Transverse colon (tissue), 4 donors: Measurements from ENCODE around the gene SEC22A. TPM values are rescaled to one million over a fixed set of nuclear protein-coding genes. Genes with fewer than 3 reads are reported as not detected.
"Not testable (repeated sequence)": the region's sequence is repeated elsewhere in the genome, so short reads cannot be mapped to it uniquely, and the experiment has no call there.

Experiments
- DNase-seq: peaks from one replicate; pipeline ENCODE4 v3.0.0-alpha.2; 2019
- H3K27ac ChIP-seq, 4 donors: fragments of 200-600 bp; sonication (generic); 2 replicates each; pipeline ENCODE4 v1.5.1; 2016 to 2018; ENCODE audit warnings: inconsistent platforms in 4 of 4
- H3K27me3 ChIP-seq: fragments of 200-600 bp; sonication (generic); 2 replicates; pipeline ENCODE4 v1.5.1; 2017; ENCODE audit warnings: inconsistent platforms
- H3K36me3 ChIP-seq, 4 donors: fragments of 200-600 bp; sonication (generic); 2 replicates each; pipeline ENCODE4 v1.5.1; 2017 to 2019; ENCODE audit warnings: inconsistent platforms in 4 of 4
- H3K4me1 ChIP-seq, 4 donors: fragments of 200-600 bp; sonication (generic); 2 replicates each; pipeline ENCODE4 v1.5.1; 2017 to 2020; ENCODE audit warnings: inconsistent platforms in 4 of 4
- H3K4me3 ChIP-seq, 4 donors: fragments of 200-600 bp; sonication (generic); 1 replicate in 1 of 4; 2 replicates in 3 of 4; pipeline versions ENCODE4 v1.5.1 to v1.6.1; 2017 to 2019; ENCODE audit warnings: inconsistent platforms in 4 of 4
- H3K9me3 ChIP-seq, 2 donors: fragments of 200-600 bp; sonication (generic); 2 replicates each; pipeline ENCODE4 v1.5.1; 2017 to 2019; ENCODE audit warnings: inconsistent platforms in 2 of 2
- EP300 ChIP-seq: sonication (generic); formaldehyde crosslinking; IDR thresholded peaks from one replicate; pipeline ENCODE4 v1.6.1; 2017; ENCODE audit warnings: antibody characterized with exemption, low read depth
- POLR2A ChIP-seq: fragments of 450-650 bp; IDR thresholded peaks from one replicate; pipeline ENCODE4 v1.6.1; 2016; ENCODE audit warnings: antibody characterized with exemption, mild to moderate bottlenecking, moderate library complexity
- POLR2AphosphoS5 ChIP-seq, 3 donors: sonication (generic); formaldehyde crosslinking; IDR thresholded peaks; one replicate each; pipeline ENCODE4 v1.6.1; 2016; ENCODE audit warnings: antibody characterized with exemption in 3 of 3
- WGBS, 2 donors: methylation state at CpG; one replicate each; pipeline ENCODE4 v1.1.5; 2018; ENCODE audit warnings: low coverage in 1 of 2; 5-methylcytosine and 5-hydroxymethylcytosine counted together
- in situ Hi-C, 4 donors: fragments of 200-750 bp; cut with MboI; loops; one replicate each; pipeline versions ENCODE4 v1.15.0 to v1.15.1; 2017; ENCODE audit warnings: low sequenced_read_pairs in 3 of 4, low pct_ligation_motif_present in 1 of 4, low pct_unique_long_range_greater_than_20kb in 1 of 4
- intact Hi-C: fragments of 100-400 bp; cut with DNase I; formaldehyde crosslinking; loops from one replicate; pipeline ENCODE4 v1.15.1; 2023; ENCODE audit warnings: low total_unique reads
- total RNA-seq, 4 donors: library from RNA; depleted of rRNA; stranded (reverse); fragments of >200 nt; gene quantifications; one replicate each; pipeline ENCODE4 v1.1.0, GENCODE V29; 2016
- TF ChIP-seq, protein P1 (sequence below), 5 experiments: fragments of 200-600 bp in 3 of 5; fragments of 450-650 bp in 2 of 5; sonication (generic) in 3 of 5; IDR thresholded peaks; 1 replicate in 2 of 5; 2 replicates in 3 of 5; pipeline ENCODE4 v1.5.1; 2016 to 2017; ENCODE audit warnings: antibody characterized with exemption in 5 of 5, inconsistent platforms in 3 of 5, mild to moderate bottlenecking in 2 of 5, moderate library complexity in 1 of 5

SEC22A gene
- total RNA-seq, 4 donors from 2014 or later, result 4.5 to 33.8 (median 17.6) TPM

DNA sequence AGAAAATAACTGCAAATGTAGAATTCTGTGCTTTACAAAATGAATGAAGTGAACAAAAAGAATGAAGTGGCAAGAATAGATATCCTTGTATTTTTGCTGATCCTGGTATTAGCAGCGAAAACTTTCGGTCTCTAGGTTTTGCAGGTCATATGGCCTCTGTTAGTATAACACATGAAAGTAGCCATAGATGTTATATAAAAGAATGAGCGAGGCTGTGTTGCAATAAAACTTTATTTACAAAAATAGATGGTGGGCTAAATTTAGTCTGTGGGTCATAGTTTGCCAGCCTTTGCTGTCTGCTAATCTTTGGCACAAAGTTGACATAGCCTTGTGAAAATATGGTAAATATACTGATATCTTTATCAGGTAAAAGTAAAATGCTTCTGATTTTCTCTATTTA lies 35.2 kb downstream of the SEC22A start:
- H3K27me3 ChIP-seq, result no peaks in the 10 kb centered on the region
- H3K9me3 ChIP-seq, result no peaks in the 10 kb centered on the region
- H3K27ac ChIP-seq, result no peak overlapping the region
- DNase-seq, result no peak
- in situ Hi-C loops (no loop called here), intact Hi-C loops (no loop called here)
- WGBS, 2 donors, result 80 to 92% methylated on average over 1 to 3 of the region's 3 CpGs
- no peak for TF ChIP-seq EP300
- no peak for TF ChIP-seq POLR2A
- TF ChIP-seq, protein P1, sequence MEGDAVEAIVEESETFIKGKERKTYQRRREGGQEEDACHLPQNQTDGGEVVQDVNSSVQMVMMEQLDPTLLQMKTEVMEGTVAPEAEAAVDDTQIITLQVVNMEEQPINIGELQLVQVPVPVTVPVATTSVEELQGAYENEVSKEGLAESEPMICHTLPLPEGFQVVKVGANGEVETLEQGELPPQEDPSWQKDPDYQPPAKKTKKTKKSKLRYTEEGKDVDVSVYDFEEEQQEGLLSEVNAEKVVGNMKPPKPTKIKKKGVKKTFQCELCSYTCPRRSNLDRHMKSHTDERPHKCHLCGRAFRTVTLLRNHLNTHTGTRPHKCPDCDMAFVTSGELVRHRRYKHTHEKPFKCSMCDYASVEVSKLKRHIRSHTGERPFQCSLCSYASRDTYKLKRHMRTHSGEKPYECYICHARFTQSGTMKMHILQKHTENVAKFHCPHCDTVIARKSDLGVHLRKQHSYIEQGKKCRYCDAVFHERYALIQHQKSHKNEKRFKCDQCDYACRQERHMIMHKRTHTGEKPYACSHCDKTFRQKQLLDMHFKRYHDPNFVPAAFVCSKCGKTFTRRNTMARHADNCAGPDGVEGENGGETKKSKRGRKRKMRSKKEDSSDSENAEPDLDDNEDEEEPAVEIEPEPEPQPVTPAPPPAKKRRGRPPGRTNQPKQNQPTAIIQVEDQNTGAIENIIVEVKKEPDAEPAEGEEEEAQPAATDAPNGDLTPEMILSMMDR (IDR thresholded peaks at IDR 0.05), result no peak
- H3K36me3 ChIP-seq, result peaks cover 0 to 9% (median 2%) of the 10 kb centered on the region in 4 donors
- H3K4me3 ChIP-seq, result no peak overlapping the region
- no peaks in the 10 kb centered on the region for H3K4me1 ChIP-seq

DNA sequence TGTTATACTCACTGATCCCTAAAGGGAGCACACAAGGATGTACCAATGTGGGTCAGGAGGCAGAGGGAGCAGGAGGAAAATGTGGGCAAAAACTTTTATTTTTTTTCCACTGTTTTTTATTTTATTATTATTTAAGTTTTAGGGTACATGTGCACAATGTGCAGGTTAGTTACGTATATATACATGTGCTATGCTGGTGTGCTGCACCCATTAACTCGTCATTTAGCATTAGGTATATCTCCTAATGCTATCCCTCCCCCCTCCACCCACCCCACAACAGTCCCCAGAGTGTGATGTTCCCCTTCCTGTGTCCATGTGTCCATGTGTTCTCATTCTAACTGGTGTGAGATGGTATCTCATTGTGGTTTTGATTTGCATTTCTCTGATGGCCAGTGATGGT lies 37.4 kb downstream of the SEC22A start:
- H3K9me3 ChIP-seq, H3K4me3 ChIP-seq, DNase-seq, H3K27ac ChIP-seq, H3K4me1 ChIP-seq, H3K27me3 ChIP-seq, H3K36me3 ChIP-seq, in situ Hi-C loops, intact Hi-C loops: not testable (repeated sequence)
- WGBS, 2 donors, result 98 to 100% methylated on average over 2 of the region's 2 CpGs

DNA sequence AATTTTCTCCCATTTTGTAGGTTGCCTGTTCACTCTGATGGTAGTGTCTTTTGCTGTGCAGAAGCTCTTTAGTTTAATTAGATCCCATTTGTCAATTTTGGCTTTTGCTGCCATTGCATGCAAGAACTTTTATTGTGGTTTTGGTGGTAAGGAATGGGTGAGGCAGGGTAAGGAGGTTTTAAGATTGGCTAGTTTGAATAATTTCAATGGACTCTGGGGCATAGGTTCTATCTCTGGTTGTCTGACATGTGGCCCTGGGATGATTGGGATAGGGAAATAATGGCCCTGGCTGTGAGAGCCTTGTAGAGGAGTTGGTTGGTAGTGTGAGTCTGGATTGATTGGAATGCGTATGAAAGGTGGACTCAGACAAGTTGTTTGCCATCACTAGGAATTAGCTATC lies 38.0 kb downstream of the SEC22A start:
- Histone ChIP-seq H3K36me3 (peaks cover 0 to 4% (median 0%) of the 10 kb centered on the region in 4 donors), H3K4me1 (no peaks in the 10 kb centered on the region), H3K4me3 (no peak overlapping the region), H3K27me3 (no peaks in the 10 kb centered on the region), H3K27ac (no peak overlapping the region), H3K9me3 (no peaks in the 10 kb centered on the region)
- TF ChIP-seq, protein P1 (IDR thresholded peaks at IDR 0.05), result no peak
- TF ChIP-seq POLR2AphosphoS5 (IDR thresholded peaks at IDR 0.05), result no peak
- TF ChIP-seq EP300, result no peak
- TF ChIP-seq POLR2A, result no peak
- DNase-seq, result no peak
- in situ Hi-C loops (no loop called here), intact Hi-C loops (no loop called here)
- 100% methylated on average over 1 of the region's 1 CpG; no CpG with 5 or more reads in 1 of the 2 donors for WGBS, 2 donors

DNA sequence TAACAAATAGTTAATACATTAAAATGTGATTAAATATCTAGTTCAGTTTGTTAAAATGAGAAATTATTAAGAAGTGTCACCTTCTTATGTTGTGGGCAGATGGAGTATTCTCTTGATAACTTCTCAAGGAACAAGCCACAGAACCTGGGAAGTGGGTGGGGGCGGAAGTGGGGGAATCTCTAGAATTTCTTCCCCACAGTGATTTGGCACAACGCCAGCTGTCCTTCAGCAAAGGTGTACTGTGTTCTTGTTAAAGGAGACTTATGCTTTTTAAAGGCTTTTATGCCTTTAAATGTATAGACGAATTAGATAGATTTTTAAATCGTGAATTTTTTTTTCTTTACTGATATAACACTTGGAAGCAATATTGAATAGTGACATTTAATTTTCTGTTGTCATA lies 42.4 kb downstream of the SEC22A start:
- Histone ChIP-seq H3K9me3 (no peaks in the 10 kb centered on the region), H3K4me3 (no peak overlapping the region), H3K4me1 (peaks cover 0 to 3% (median 0%) of the 10 kb centered on the region in 4 donors), H3K27ac (no peak overlapping the region), H3K27me3 (no peaks in the 10 kb centered on the region), H3K36me3 (peaks cover 0 to 9% (median 0%) of the 10 kb centered on the region in 4 donors)
- intact Hi-C loops, result loop anchor here (2.0 kb wide), 1 partner anchor 33 kb away; no protein-coding TSS in a partner anchor
- DNase-seq, result no peak
- WGBS, 2 donors, result 78 to 90% methylated on average over 4 of the region's 4 CpGs
- no peak for TF ChIP-seq POLR2AphosphoS5 (IDR thresholded peaks at IDR 0.05)
- TF ChIP-seq, protein P1 (IDR thresholded peaks at IDR 0.05), result no peak
- TF ChIP-seq POLR2A, result no peak
- no peak for TF ChIP-seq EP300
- in situ Hi-C loops, result no loop called here

DNA sequence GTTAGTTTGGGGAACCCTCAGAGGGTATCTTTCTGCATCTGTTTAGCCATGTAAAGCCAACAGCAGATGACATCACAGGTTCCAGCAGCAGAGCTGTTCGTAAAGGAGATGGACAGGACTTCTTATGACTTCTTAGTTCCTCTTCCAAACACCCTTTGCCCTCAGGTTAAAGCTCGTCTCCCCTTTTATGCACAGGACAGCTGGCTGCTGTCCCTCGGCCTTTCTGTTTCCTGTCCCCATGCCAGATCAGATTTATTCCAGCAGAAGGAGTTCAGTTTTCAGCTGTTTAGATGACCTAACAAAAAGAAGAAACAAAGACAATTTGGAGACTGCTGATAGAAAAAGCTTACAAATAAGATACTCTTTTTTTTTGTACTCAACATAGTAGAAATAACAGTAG lies 45.1 kb downstream of the SEC22A start:
- Histone ChIP-seq H3K27ac (no peak overlapping the region), H3K4me1 (peaks cover 0 to 3% (median 0%) of the 10 kb centered on the region in 4 donors), H3K36me3 (peaks cover 0 to 9% (median 0%) of the 10 kb centered on the region in 4 donors), H3K9me3 (no peaks in the 10 kb centered on the region), H3K4me3 (no peak overlapping the region), H3K27me3 (no peaks in the 10 kb centered on the region)
- 34 to 50% methylated on average over 3 of the region's 3 CpGs for WGBS, 2 donors
- no peak for DNase-seq
- intact Hi-C loops, result no loop called here
- in situ Hi-C loops, result no loop called here
- TF ChIP-seq POLR2A (no peak), POLR2AphosphoS5 (IDR thresholded peaks at IDR 0.05) (no peak), EP300 (no peak)
- TF ChIP-seq, protein P1 (IDR thresholded peaks at IDR 0.05), result no peak
